SK-N-MC (cell line): ENCODE results near the gene CDNF.

Experiments
- EZH2 ChIP-seq: fragments of 200-600 bp; sonication (generic); IDR thresholded peaks from one replicate; pipeline ENCODE4 v1.6.1; 2017; ENCODE audit warnings: antibody characterized with exemption
- FOXP2 ChIP-seq: optimal IDR thresholded peaks from 2 replicates; pipeline ENCODE3; 2011; ENCODE audit warnings: mild to moderate bottlenecking, moderate library complexity; ENCODE audit not compliant: insufficient read depth; ENCODE audit errors: extremely low read length, control extremely low read depth
- POLR2AphosphoS5 ChIP-seq: IDR thresholded peaks from 2 replicates; pipeline ENCODE4 v1.6.1; 2012; ENCODE audit warnings: mild to moderate bottlenecking, low read depth, low read length, borderline replicate concordance

DNA sequence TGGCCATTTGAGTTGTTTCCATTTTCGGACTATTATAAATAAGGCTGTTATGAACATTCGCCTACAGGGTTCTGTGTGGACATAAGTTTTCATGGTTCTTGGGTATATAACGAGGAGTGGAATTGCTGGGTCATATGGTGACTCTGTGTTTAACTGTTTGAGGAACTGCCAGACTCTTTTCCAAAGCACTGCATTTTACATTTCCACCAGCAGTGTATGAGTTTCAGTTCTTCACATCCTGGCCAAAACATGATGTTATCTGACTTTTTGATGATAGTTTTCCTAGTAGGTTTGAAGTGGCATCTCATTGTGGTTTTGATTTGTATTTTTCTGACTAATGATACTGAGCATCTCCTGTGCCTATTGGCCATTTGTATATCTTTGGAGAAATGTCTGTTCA is 46.2 kb upstream of the CDNF start:
- TF ChIP-seq EZH2 (no peak), POLR2AphosphoS5 (no peak), FOXP2 (no peak)
